Embryonic facial prominence (tissue), 1 donor: ENCODE data around the gene MANEAL.

Source experiments
- DNase-seq: peaks from one replicate; pipeline ENCODE4 v3.0.0-alpha.2; 2016; ENCODE audit errors: extremely low spot score

Gene MANEAL

DNA sequence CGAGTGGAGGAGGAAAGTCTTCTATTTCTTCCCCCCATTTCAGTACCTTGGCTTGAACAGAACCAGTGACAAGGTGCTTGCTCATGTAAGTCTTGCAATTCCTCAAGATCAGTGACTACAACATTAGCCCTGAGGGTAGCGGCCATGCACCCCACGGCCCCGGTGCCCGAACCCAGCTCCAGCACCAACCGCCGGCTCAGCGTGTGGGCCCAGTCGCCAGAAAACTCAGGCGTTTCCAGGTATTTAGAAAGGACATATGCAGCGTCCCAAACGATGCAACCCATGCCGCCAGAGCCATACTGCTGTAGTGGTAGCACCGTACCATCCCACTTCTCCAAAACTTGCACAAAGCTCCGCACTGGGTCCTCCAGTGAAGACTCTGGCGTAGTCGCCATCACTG lies 11.2 kb upstream of the MANEAL start:
- no peak for DNase-seq

DNA sequence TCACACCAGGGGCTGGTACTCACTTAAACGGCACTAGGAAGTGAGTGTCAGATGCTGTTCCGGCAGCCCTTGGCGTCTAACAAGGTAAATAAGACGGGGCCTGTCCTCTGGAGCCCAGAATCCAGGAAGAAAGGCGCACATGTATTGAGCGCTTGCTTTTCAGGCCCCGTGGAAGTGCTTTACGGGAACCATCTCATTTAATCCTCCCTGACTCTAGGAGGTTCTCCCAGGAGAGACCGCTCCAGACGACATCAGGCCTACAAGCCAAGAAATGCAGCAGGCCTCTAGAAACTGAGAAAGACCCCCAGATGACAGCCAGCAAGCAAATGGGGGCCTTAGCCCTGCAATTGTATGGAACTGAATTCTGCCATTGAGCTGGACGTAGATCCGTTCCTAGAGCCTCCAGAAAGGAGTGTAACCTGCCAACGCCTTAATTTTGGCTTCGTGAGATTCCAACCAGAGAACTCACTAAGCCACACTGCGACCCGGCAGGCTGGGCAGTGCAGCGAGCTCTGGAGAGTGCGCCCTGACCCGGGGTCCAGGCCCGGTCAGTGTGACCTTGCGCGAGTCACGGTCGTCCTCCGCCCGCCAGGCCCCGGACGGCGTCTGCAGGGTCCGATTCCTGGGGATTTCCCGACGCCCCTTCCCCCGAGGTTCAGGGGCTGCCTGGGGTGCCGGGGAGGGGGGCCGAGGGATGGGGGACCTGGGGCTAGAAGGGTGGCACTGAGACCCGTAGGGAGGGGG lies 532 bp upstream of the MANEAL start:
- DNase-seq: no peak

DNA sequence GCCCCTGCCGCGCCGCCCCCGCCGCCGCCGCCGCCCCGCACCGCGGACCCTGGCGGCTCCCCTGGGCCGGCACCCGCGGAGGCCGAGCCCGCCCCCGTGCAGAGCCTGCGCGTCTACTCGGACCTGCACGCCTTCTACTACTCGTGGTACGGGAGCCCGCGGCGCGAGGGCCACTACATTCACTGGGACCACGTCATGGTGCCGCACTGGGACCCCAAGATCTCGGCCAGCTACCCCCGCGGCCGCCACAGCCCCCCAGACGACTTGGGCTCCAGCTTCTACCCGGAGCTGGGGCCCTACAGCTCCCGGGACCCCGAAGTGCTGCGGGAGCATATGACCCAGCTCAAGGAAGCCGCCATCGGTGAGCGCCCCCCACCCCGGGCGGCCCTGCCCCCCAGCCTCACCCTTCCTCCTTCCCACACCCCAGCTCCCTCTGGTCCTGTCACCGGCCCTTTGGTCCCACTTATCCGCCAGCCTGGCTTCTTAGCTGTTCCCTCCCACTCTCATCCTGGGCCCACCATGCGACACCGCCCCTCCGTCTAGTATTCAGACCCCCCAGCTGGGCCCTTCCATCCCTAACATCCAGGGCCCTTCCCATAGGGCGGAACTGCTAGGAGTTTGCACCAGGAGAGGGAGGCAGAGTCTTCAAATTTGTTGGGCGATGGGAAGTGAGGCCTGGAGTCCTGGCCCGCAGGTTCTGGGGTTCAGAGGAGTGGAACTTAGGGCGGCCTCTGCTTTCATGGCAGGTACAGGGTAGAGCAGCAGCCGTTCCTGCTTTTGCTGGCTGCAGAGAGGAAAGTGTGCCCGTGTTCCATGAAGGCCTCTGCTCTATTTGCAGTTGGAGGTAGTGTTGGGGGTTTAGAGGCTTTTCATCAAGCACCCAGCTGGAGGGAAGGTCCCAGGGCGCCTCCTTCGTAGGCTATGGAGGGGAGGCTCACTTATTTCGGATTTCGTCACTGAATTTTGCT lies 1.0 kb downstream of the MANEAL start:
- DNase-seq: no peak

DNA sequence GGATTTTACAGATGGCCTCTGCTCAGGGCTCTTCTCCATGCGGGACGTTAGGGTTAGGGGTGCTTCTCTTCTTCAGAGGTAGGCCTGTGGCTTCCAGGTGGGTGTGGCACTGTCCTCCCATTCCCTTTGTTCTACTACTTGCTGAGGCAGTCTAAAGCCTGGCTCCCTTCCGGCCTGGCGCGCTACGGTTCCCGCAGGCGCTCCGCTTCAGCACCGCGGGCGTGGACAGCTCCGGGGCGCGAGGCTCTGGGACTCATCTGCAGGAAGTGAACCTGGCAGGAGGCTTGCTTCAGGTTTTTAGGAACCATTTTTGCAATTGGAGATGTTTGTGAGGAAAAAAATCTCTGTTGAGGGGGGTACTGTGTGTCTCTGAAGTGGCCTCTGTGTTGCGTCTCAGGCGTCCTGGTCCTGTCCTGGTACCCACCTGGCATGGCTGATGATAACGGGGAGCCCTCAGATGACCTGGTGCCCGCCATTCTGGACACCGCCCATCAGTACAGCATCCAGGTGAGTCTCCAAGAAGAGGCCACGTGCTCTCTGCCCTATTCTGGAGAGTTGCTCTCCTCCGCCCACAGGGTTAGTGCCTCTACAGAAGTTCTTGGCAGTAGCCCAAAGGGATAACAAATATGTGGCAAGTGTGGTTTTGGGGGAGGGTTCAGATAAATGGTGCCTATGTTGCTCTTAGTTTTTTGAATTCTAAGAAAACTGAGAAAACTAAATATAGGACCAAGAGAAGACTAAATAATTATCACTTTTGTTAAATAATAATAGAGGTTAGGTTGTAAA lies 1.9 kb downstream of the MANEAL start:
- no peak for DNase-seq

DNA sequence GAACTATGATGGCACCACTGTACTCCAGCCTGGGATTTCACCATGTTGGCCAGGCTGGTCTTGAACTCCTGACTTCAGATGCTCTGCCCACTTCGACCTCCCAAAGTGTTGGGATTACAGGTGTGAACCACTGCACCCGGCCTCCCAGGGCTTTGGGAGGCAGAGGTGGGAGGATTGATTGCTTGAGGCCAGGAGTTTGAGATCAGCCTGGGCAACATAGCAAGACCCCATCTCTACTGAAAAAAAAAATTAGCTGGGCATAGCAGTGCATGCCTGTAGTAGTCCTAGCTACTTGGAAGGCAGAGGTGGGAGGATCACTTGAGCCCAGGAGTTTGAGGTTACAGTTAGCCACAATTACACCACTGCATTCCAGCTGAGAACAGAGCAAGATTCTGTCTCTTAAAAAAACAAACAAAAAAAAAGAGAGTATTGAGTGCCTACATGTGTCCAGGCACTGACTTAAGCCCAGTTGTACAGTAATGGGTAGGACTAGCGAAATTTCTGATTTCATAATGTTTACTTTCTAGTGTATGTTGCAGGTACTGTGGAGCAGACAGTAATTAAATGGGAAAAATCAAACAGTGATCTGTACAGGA lies 4.2 kb downstream of the MANEAL start:
- DNase-seq: no peak

DNA sequence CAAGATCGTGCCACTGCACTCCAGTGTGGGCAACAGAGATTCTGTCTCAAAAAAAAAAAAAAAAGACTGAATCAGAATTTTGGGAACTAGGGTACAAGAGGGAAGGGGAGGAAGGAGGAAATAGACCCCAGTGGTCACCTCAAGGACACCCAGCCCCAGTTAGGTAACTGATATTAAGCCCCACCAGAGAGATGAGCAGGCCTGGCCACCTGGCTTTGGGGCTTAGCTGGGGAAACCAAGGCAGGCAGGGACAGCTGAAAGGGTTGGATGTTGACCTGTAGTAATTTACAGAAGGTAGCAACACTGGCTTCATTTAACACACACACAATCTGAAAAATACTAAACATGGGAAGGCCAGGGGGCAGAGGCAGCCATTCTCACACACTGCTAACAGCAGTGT lies 8.8 kb downstream of the MANEAL start:
- no peak for DNase-seq

DNA sequence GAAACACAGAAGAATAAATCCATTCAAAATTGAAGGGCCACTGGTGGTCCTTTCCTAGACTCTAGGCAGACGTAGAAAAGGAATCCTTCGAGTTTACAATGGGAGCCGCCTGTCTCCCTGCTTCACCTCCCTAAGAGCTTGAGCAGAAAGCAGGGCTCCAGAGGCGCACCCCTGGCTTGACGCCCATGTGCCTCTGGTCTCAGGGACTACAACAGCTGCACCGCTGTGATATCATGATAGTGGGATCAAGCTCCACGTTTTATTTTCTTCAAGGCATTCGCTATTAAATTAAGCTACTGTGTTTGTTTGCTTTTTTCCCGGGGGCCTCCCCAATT lies 13.5 kb downstream of the MANEAL start:
- DNase-seq: no peak

DNA sequence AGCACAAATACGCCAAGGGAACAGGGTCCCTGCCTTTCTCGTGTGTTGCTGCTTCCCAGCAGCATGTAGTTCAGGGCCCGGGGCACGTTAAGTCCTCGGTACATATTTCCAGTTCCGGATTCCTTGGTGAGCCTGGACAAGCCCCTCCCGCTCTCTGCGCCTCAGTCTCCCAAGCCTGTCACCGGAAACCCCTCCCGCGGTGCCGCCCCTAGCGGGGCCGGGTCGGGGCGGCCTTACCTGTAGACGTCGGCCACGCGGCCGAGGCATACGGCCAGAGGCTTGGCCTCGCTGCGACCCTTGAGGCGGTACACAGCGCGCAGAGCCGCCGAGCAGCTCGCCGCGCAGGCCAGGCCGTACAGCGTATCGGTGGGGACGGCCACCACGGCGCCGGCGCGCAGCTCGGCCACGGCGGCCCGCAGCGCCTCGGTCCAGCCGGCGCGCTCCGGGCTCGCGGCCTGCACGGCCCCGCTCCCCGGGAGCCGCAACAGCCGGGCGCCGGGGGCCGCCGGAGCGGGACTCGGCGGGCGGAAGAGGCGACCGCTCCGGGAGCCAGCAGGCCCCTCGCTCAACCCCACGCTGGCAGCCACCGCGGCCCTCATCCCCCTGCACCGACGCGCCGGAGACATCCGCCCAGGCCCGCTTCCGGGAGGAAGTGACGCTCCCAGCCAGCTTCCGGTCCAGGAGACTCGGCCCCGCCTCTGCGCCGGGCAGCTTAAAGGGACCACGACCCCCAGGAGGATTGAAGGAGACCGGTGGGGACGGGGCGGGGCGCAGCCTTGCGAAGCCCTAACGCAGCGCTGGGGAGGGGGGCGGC lies 14.1 kb downstream of the MANEAL start, which contains the start of the genes C1orf122 and YRDC:
Gene C1orf122, plus strand, starts transcription at position 236 of the 814 bp plus-strand sequence. CDS start 615 bp downstream, outside the sequence.
Gene YRDC, minus strand, starts transcription at position 654 of the 814 bp plus-strand sequence. Its CDS starts 28 bp downstream, at position 626.
- DNase-seq: peak; percentile 78

DNA sequence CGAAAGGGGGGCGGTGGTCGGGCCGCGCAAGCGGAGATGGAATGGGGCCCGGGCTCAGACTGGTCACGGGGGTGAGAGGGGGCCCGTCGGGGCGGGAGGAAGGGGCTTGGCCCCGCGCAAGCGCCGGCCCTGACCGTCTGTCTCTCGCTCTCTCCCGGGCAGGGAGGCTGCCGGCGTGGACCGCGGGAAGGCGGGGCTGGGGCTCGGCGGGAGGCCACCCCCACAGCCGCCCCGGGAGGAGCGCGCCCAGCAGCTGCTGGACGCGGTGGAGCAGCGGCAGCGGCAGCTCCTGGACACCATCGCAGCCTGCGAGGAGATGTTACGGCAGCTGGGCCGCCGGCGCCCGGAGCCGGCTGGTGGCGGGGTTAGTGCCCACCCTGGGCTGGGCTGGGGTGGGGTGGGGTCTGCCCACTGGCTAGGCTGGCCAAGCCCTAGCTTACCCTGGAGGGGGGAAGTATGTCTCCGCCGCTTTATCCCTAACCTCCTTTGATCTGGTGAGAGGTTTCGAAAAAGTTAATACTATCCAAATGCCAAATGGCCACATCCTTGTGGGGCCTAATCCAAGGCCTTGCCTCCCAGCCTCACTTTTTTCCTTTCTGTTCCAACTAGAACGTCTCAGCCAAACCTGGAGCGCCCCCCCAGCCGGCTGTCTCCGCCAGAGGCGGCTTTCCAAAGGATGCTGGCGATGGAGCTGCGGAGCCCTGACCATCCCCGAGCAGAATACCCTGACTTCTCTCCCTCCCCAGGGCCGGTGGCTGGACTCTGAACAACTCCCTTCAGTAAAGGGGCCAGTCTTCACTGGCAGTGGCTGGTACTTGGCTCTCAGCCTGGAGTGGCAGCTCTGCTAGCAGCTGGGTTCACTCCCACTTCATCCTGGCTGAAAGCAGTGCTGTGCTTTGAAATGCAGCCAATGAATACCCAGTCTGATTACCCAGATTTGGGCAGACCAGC lies 15.0 kb downstream of the MANEAL start:
- no peak for DNase-seq

DNA sequence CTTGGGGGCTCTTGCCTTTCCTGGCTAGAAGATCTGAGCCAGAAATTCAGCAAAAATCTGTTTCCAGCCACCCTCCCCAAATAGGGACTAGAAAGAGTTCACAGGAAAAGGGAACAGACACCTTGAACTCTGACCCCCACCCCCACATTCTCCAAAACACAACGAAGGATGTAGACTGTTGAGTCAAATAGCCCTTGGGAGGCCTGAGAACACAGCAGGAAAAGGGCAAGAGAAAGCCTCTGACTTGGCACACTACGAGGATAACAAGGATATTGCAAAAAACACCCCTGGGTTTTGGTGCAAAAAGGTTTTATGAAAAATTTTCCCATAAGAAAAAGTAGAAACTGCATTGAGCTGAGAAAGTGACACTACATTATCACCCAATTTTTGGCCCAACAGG lies 16.3 kb downstream of the MANEAL start:
- no peak for DNase-seq

DNA sequence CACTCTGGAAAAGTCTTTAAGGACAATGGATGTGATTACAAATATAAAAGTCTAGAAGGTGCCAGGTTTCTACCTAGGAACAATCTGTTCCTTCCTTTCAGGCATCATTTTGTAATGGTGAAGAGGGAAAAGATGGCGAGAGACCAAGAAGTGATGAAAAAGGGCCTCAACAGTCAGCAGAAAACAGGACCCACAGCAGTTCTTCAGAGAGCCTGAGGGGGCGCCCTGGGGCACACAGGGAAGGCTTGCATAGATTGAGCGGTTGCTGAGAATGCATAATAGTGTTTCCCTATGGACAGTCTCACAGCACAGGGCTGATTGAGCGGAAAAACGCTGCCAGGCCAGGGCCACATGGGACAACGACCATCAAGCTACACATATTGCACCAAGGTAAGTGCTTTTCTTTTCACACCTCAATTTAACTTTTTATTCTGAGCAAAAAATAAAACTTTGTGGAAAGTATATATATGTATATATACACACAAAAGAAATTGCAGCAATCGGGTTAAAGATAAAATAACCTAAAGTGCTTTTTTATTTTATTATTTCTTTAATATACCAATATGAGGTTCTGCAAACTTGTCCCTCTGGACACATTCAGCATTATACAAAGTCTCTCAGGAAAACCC lies 17.5 kb downstream of the MANEAL start:
- DNase-seq: no peak

DNA sequence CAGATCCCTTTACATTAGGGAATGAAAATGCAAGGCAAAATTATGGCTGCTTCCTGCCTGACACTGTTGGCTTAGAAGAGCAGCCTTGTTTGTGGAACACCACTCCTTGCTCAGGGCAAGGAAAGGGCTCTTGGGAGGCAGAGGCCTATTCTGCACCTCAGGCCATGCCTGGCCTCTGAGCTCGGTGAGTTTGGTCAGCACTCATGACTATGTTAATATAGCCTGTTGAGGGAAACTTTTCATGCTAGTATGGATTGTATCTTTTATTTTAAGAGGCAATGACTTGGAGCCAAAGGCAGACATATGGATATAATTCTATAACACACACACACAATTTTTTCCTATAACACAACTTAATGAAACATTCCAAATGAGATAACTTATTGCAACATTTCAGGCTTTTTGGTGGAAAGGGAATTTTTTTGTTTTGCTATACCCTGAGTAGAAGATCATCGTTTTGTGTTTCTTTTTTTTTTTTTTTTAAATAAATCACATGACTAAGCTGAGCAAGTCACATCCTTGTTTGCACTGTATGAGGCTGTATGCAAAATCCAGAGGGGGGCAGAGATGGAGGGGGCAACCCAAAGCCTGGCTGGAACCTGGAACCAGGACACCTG lies 20.0 kb downstream of the MANEAL start:
- DNase-seq: no peak

DNA sequence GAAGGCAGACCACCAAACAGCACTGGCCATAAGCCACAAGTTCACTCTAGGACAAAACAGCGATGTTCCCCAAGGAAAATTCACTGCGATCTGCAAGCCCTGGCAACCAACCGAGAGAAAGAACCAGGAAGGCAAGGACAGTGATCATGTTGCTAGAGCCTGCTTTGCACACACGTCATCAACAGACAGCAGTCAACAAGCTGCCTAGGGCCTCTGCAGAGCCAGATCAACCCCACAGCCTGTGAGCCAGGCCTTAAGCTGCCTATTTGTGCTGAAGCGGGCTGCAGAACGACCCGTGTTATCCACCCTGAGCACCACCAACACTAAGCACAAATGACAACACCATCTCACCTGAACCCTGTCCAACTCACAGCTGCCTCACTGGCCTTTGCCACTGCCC lies 20.6 kb downstream of the MANEAL start:
- no peak for DNase-seq

DNA sequence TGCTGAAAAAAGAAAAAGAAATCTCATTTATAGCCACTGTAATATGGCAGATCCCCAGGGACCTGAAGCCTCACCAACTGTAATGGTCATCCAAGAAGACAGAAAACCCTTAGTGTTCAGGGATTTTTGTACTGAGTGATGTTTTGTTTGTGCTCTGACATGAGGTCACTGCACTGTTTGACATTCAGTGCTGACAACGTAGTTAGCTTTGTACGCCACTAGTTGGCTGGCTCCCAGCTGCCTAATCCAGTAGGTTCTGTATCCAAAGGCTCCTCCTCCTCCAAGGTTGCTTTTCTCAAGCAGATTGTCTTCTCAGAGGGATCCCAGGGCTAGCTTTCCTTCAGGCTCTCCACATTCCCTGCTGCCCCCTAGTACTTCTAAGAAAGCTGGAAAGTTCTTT lies 23.8 kb downstream of the MANEAL start:
- DNase-seq: no peak

DNA sequence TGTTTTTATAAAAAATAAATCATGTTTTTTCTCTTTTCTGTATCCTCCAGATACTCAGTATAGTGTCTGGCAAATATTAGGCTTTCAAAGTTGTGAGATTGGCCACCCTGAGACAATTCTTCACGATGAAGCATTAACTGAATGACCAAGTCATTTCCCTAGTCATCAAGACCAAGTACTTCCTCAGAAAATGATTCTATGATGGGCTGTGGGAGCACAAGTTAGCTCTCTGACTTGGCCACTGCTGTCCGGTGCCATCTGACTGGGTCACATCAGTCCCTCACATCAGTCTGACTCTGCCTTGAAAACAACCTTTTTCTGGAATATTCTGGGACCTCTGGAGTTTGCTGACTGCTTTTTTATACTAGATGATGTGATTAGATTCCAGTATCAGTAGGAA lies 27.8 kb downstream of the MANEAL start:
- no peak for DNase-seq

DNA sequence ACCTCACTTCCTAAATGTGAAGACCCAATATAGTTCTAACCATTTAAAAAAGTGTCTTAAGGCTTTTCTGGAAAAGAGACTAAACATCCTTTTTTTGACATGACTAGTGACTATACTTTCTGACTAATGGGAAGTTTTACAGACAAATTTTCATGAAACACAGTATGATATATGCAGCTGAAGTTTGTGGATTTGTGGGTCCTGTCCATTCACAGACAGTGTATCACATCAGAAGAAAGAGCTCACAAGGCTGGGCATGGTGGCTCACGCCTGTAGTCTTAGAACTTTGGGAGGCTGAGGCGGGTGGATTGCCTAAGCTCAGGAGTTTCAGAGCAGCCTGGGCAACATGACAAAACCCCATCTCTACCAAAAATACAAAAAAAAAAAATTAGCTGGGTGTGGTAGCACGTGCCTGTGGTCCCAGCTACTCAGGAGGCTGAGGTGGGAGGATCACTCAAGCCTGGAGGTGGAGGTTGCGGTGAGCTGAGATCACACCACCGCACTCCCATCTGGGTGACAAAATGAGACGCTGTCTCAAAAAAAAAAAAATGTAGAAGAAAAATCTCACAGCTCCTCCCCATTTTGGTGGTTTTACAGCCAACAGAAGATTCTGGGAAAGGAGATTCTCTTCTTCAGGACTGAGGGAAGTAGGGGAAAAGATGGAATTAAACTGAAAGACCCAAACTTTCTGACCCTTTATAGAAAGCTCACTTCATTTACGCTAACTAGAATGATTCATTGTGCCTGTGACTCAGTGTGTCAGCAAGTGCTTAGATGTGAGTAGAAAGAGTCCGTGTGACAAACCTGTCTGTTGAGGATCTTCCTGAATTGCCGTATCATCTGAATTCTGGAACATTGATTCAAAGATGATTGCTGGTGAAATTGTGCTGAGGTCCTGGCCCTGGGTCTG lies 29.5 kb downstream of the MANEAL start:
- no peak for DNase-seq

DNA sequence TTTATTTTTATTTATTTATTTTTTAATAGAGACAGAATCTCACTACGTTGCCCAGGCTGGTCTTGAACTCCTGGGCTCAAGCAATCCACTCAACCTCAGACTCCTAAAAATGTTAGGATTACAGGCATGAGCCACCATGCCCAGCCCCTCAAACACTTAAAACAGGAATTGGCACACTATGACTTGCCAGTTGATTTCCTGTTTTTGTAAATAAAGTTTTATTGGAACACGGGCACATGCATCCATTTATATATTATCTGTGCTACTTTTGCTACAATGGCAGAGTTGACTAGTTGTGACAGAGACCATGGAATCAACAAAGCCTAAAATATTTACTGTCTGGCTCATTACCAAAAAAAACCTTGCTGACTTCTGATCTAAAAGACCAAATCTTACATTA lies 30.4 kb downstream of the MANEAL start:
- DNase-seq: no peak

DNA sequence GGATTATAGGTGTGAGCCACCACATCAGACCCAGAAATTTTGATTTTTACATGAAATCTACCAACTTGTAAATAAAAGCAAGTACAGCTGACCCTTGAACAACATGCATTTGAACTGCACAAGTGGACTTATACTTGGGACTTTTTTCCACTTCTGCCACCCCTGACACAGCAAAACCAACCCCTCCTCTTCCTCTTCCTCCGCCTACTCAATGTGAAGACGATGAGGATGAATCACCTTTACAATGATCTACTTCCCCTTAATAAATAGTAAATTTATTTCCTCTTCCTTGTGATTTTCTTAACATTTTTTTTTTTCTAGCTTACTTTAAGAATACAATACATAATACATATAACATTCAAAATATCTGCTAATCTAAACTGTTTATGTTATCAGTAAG lies 31.9 kb downstream of the MANEAL start:
- DNase-seq: no peak
